SU-DHL-6 (cell line): Measurements from ENCODE around the gene CKAP2L.

ENCODE experiments used
- H2AFZ ChIP-seq: fragments of 200-600 bp; sonication (generic); 2 replicates; pipeline ENCODE4 v1.6.1; 2014; ENCODE audit warnings: low read depth, mild to moderate bottlenecking, moderate library complexity, mixed read lengths, antibody characterized with exemption, low read length; ENCODE audit not compliant: severe bottlenecking
- H3F3A ChIP-seq: fragments of 200-600 bp; shearing (Covaris generic); 2 replicates; pipeline ENCODE4 v1.6.0; 2016; ENCODE audit warnings: antibody characterized with exemption, mild to moderate bottlenecking; ENCODE audit not compliant: insufficient read depth
- H3K27ac ChIP-seq: fragments of 200-600 bp; sonication (generic); 2 replicates; pipeline ENCODE4 v1.5.1; 2016; ENCODE audit warnings: low read depth, mild to moderate bottlenecking, low read length, moderate library complexity, mixed read lengths
- H3K27me3 ChIP-seq: fragments of 200-600 bp; sonication (generic), shearing (Covaris generic); 2 replicates; pipeline ENCODE4 v1.6.0; 2014; ENCODE audit warnings: mild to moderate bottlenecking, low read length
- H3K36me3 ChIP-seq: fragments of 200-600 bp; sonication (generic); 2 replicates; pipeline ENCODE4 v1.6.1; 2014; ENCODE audit warnings: mild to moderate bottlenecking, low read length, mixed read lengths
- H3K4me2 ChIP-seq: fragments of 300-600, 200-600 bp; shearing (Covaris generic), sonication (generic); 2 replicates; pipeline ENCODE4 v1.6.0; 2014; ENCODE audit warnings: low read length, low read depth, mild to moderate bottlenecking; ENCODE audit not compliant: poor library complexity, severe bottlenecking
- H3K4me3 ChIP-seq: fragments of 200-600 bp; sonication (generic); 2 replicates; pipeline ENCODE4 v1.5.1; 2014; ENCODE audit warnings: antibody characterized with exemption, low read length, mild to moderate bottlenecking, mixed read lengths; ENCODE audit not compliant: insufficient read depth, poor library complexity, severe bottlenecking
- H3K79me2 ChIP-seq: fragments of 200-600 bp; sonication (generic); 2 replicates; pipeline ENCODE4 v1.6.1; 2014; ENCODE audit warnings: mild to moderate bottlenecking, low read length, moderate library complexity; ENCODE audit not compliant: insufficient read depth
- H3K9ac ChIP-seq: fragments of 200-600 bp; sonication (generic); 2 replicates; pipeline ENCODE4 v1.7.0; 2014; ENCODE audit warnings: mild to moderate bottlenecking, low read length
- H3K9me2 ChIP-seq: fragments of 200-600 bp; sonication (generic); replicated peaks from 2 replicates; pipeline ENCODE4 v1.6.1; 2014; ENCODE audit warnings: low read length; ENCODE audit not compliant: insufficient read depth
- H3K9me3 ChIP-seq: fragments of 200-600 bp; sonication (generic); 2 replicates; pipeline ENCODE4 v1.6.1; 2014; ENCODE audit warnings: low read length, mixed read lengths; ENCODE audit not compliant: insufficient read depth
- H4K20me1 ChIP-seq: fragments of 200-600 bp; sonication (generic); 2 replicates; pipeline ENCODE4 v1.6.1; 2014; ENCODE audit warnings: low read depth, mild to moderate bottlenecking, antibody characterized with exemption, low read length, moderate library complexity, mixed read lengths
- EZH2phosphoT487 ChIP-seq: fragments of 200-600 bp; sonication (generic), shearing (Covaris generic); conservative IDR thresholded peaks from 2 replicates; pipeline ENCODE4 v1.6.1; 2018; ENCODE audit warnings: mild to moderate bottlenecking, antibody characterized with exemption, low read length, moderate library complexity, mixed read lengths
- TF ChIP-seq, protein P1 (sequence below): fragments of 200-600 bp; sonication (generic); IDR thresholded peaks from one replicate; pipeline ENCODE4 v1.5.1; 2017; ENCODE audit warnings: antibody characterized with exemption, mild to moderate bottlenecking, low read length, moderate library complexity; ENCODE audit not compliant: insufficient read depth, poor library complexity, severe bottlenecking

CKAP2L gene

DNA sequence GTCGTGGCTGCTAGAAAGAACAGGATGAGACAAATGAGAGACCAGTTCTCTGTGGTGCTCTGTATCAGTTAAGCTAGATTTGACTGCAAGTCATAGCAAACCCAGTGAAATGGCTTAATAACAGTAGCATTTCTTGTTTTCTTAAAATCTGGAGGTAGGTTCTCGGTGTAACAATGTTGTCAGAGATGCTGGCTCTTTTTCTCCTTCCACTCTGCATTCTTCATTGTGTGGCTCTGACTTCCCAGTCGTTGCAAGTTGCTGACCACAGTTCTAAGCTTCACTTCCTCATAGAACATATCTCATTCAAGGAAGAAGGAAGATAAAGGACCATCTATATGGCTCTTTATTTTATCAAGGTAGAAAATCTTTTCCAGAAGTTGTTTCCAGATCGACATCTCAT is 7.9 kb upstream of the CKAP2L start:
- no peak for TF ChIP-seq EZH2phosphoT487
- TF ChIP-seq, protein P1, sequence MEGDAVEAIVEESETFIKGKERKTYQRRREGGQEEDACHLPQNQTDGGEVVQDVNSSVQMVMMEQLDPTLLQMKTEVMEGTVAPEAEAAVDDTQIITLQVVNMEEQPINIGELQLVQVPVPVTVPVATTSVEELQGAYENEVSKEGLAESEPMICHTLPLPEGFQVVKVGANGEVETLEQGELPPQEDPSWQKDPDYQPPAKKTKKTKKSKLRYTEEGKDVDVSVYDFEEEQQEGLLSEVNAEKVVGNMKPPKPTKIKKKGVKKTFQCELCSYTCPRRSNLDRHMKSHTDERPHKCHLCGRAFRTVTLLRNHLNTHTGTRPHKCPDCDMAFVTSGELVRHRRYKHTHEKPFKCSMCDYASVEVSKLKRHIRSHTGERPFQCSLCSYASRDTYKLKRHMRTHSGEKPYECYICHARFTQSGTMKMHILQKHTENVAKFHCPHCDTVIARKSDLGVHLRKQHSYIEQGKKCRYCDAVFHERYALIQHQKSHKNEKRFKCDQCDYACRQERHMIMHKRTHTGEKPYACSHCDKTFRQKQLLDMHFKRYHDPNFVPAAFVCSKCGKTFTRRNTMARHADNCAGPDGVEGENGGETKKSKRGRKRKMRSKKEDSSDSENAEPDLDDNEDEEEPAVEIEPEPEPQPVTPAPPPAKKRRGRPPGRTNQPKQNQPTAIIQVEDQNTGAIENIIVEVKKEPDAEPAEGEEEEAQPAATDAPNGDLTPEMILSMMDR: no peak
- Histone ChIP-seq H3K27ac (no peak overlapping the region), H3K9me3 (no peaks in the 10 kb centered on the region), H4K20me1 (no peaks in the 10 kb centered on the region), H3K9me2 (no peaks in the 10 kb centered on the region), H3K4me2 (no peak overlapping the region), H3K79me2 (no peaks in the 10 kb centered on the region), H3K4me3 (no peak overlapping the region), H3K27me3 (no peaks in the 10 kb centered on the region), H3K9ac (no peak overlapping the region), H3F3A (no peaks in the 10 kb centered on the region), H3K36me3 (no peaks in the 10 kb centered on the region), H2AFZ (no peak overlapping the region)

DNA sequence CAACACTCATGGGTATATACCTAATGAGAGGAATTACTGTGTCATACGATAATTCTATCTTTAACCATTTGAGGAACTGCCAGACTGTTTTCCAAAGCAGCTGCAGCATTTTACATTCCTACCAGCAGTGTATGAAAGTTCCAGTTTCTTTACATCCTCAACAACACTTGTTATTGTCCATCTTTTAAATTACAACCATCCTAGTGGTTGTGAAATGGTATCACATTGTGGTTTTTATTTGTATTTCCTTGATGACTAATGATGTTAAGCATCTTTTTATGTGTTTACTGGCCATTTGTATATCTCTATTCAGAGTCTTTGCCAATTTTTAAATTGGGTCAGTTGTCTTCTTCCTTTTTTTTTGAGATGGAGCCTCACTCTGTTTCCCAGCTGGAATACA is 4.0 kb upstream of the CKAP2L start:
- H3F3A ChIP-seq: no peaks in the 10 kb centered on the region
- H3K27ac ChIP-seq: no peak overlapping the region
- H3K9me2 ChIP-seq: no peaks in the 10 kb centered on the region
- H2AFZ ChIP-seq: no peak overlapping the region
- no peaks in the 10 kb centered on the region for H4K20me1 ChIP-seq
- TF ChIP-seq, protein P1: no peak
- no peak for TF ChIP-seq EZH2phosphoT487
- H3K9ac ChIP-seq: no peak overlapping the region
- no peaks in the 10 kb centered on the region for H3K9me3 ChIP-seq
- H3K79me2 ChIP-seq: peaks cover 9% of the 10 kb centered on the region
- H3K27me3 ChIP-seq: no peaks in the 10 kb centered on the region
- no peaks in the 10 kb centered on the region for H3K36me3 ChIP-seq
- no peak overlapping the region for H3K4me3 ChIP-seq
- no peak overlapping the region for H3K4me2 ChIP-seq

DNA sequence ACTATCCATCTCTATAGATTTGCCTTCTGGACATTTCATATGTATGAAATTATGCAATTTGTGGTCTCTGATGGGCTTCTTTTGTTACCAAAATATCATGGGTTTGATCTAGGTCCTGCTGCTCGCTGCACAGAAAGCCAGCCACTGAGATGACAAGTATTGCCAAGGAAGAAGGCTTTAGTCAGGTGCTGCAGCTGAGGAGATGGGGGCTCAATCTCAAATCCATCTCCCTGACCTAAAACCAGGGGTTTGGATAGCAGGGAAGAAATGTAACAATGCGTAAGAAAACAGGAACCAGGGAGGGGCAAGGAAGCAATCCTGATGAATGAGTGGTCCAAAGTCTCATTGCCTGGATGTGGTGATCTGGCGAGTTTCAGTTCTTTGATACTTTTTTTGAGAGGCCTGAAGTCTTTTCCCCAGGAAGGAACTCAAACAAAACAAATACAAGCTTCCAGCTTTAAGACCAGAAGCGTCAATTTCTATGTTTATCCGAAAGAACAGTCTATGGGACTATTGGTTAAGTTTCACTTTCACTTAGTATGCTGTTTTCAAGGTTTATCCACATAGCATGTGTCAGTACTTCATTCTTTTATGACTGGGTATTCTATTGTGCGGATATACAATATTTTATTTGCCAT is 3.4 kb upstream of the CKAP2L start:
- Histone ChIP-seq H3K4me3 (no peak overlapping the region), H2AFZ (no peak overlapping the region), H3F3A (no peaks in the 10 kb centered on the region), H3K36me3 (no peaks in the 10 kb centered on the region), H3K9ac (no peak overlapping the region), H3K4me2 (no peak overlapping the region), H3K9me2 (no peaks in the 10 kb centered on the region), H3K27ac (no peak overlapping the region), H3K27me3 (no peaks in the 10 kb centered on the region), H3K79me2 (peaks cover 15% of the 10 kb centered on the region), H4K20me1 (no peaks in the 10 kb centered on the region), H3K9me3 (no peaks in the 10 kb centered on the region)
- TF ChIP-seq, protein P1: no peak
- no peak for TF ChIP-seq EZH2phosphoT487
